A549 (cell line): ENCODE results near the gene POLR3G. TPM values are rescaled to one million over a fixed set of nuclear protein-coding genes. Genes with fewer than 3 reads are reported as not detected.

Source experiments
- BCL3 ChIP-seq: fragments of >200 bp; sonication (Bioruptor Twin); formaldehyde crosslinking; IDR thresholded peaks from 3 replicates; pipeline ENCODE4 v1.6.1; 2016
- CBX2 ChIP-seq: fragments of 200-600 bp; sonication (generic); IDR thresholded peaks from 2 replicates; pipeline ENCODE4 v1.6.1; 2016; ENCODE audit warnings: low read depth, mild to moderate bottlenecking, borderline replicate concordance
- CBX8 ChIP-seq: fragments of 200-600 bp; sonication (generic); IDR thresholded peaks from 2 replicates; pipeline ENCODE4 v1.6.1; 2016
- E2F6 ChIP-seq: IDR thresholded peaks from 2 replicates; pipeline ENCODE4 v1.6.1; 2012; ENCODE audit warnings: low read depth, borderline replicate concordance
- EHF ChIP-seq: fragments of 250-450 bp; sonication (Bioruptor Pico); IDR thresholded peaks from 2 replicates; pipeline ENCODE4 v1.5.0; 2020; ENCODE audit warnings: mild to moderate bottlenecking
- EHMT2 ChIP-seq: fragments of 200-600 bp; sonication (generic); IDR thresholded peaks from 2 replicates; pipeline ENCODE4 v1.6.1; 2016; ENCODE audit warnings: antibody characterized with exemption, low read depth, mild to moderate bottlenecking, moderate library complexity
- EP300 ChIP-seq, 2 experiments: fragments of >200 bp; sonication (Bioruptor Twin); formaldehyde crosslinking; IDR thresholded peaks; 2 replicates in 1 of 2; 3 replicates in 1 of 2; pipeline ENCODE4 v1.6.1; 2016 to 2017
- ESRRA ChIP-seq: fragments of 150-350 bp; IDR thresholded peaks from 2 replicates; pipeline ENCODE4 v1.6.1; 2014; ENCODE audit warnings: mild to moderate bottlenecking, low read length, borderline replicate concordance
- GATA3 ChIP-seq: IDR thresholded peaks from 2 replicates; pipeline ENCODE4 v1.6.1; 2012; ENCODE audit warnings: borderline replicate concordance
- HDAC2 ChIP-seq: fragments of 200-600 bp; sonication (generic); IDR thresholded peaks from 2 replicates; pipeline ENCODE4 v1.6.1; 2016
- HOXA7 ChIP-seq: fragments of 250-450 bp; sonication (Bioruptor Pico); IDR thresholded peaks from 2 replicates; pipeline ENCODE4 v1.5.0; 2020; ENCODE audit warnings: mild to moderate bottlenecking, moderate library complexity
- HOXB13 ChIP-seq: fragments of 250-450 bp; sonication (Bioruptor Pico); IDR thresholded peaks from 2 replicates; pipeline ENCODE4 v1.5.0; 2020; ENCODE audit warnings: low read depth, mild to moderate bottlenecking, moderate library complexity
- JUN ChIP-seq, 2 experiments: fragments of >200 bp; sonication (Bioruptor Twin); formaldehyde crosslinking; IDR thresholded peaks; 2 replicates in 1 of 2; 3 replicates in 1 of 2; pipeline ENCODE4 v1.6.1; 2016 to 2017
- JUNB ChIP-seq: fragments of >200 bp; sonication (Bioruptor Twin); formaldehyde crosslinking; IDR thresholded peaks from 2 replicates; pipeline ENCODE4 v1.6.1; 2016
- KDM1A ChIP-seq: fragments of 200-600 bp; sonication (generic); IDR thresholded peaks from 2 replicates; pipeline ENCODE4 v1.6.1; 2016; ENCODE audit warnings: low read depth, mild to moderate bottlenecking
- KDM5A ChIP-seq: fragments of 200-600 bp; sonication (generic); IDR thresholded peaks from 2 replicates; pipeline ENCODE4 v1.6.1; 2016; ENCODE audit warnings: antibody characterized with exemption, mild to moderate bottlenecking
- MAFK ChIP-seq: fragments of 450-650 bp; IDR thresholded peaks from 2 replicates; pipeline ENCODE4 v1.6.1; 2014; ENCODE audit not compliant: partially characterized antibody
- MAX ChIP-seq: IDR thresholded peaks from 2 replicates; pipeline ENCODE4 v1.6.1; 2012
- NFE2L2 ChIP-seq: fragments of 150-350 bp; conservative IDR thresholded peaks from 2 replicates; pipeline ENCODE4 v1.6.1; 2014; ENCODE audit warnings: low read length
- NPAS2 ChIP-seq: fragments of 250-450 bp; sonication (Bioruptor Pico); IDR thresholded peaks from 2 replicates; pipeline ENCODE4 v1.8.0; 2022; ENCODE audit warnings: mild to moderate bottlenecking, moderate library complexity, borderline replicate concordance
- POLR2AphosphoS2 ChIP-seq: conservative IDR thresholded peaks from 2 replicates; pipeline ENCODE4 v1.6.1; 2012; ENCODE audit warnings: low read length, improper control_type of control experiment, inconsistent platforms
- RCOR1 ChIP-seq: fragments of 150-350 bp; IDR thresholded peaks from 2 replicates; pipeline ENCODE4 v1.6.1; 2014; ENCODE audit warnings: antibody characterized with exemption, low read length, low read depth
- RFX5 ChIP-seq: fragments of 450-650 bp; IDR thresholded peaks from 2 replicates; pipeline ENCODE4 v1.7.1; 2014; ENCODE audit warnings: antibody characterized with exemption, mild to moderate bottlenecking, moderate library complexity
- SMC3 ChIP-seq: fragments of >200 bp; sonication (Bioruptor Twin); formaldehyde crosslinking; IDR thresholded peaks from 3 replicates; pipeline ENCODE4 v1.6.1; 2018; ENCODE audit warnings: inconsistent platforms
- TFCP2L1 ChIP-seq: fragments of 250-450 bp; sonication (Bioruptor Pico); IDR thresholded peaks from 2 replicates; pipeline ENCODE4 v1.5.0; 2021; ENCODE audit warnings: mild to moderate bottlenecking
- ZC3H11A ChIP-seq: fragments of 450-650 bp; IDR thresholded peaks from 2 replicates; pipeline ENCODE4 v1.6.1; 2014; ENCODE audit warnings: antibody characterized with exemption, mild to moderate bottlenecking
- ZNF302 ChIP-seq: fragments of 250-450 bp; sonication (Bioruptor Pico); IDR thresholded peaks from 2 replicates; pipeline ENCODE4 v1.9.0; 2021; ENCODE audit warnings: inconsistent platforms, mild to moderate bottlenecking, moderate library complexity
- polyA plus RNA-seq, 4 experiments: library from polyadenylated mRNA; depleted of rRNA in 3 of 4; stranded (reverse); fragments of >200 nt; fragmentation: RNase III in 1 of 4; extraction: RNeasy Plus Mini Kit Qiagen cat#74134 plus additional on column Dnase treatment in 1 of 4; gene quantifications; 2 replicates in 3 of 4; 3 replicates in 1 of 4; pipeline ENCODE4 v1.2.3, GENCODE V29; 2011 to 2017
- TF ChIP-seq, protein P1 (sequence below): fragments of >200 bp; sonication (Bioruptor Twin); formaldehyde crosslinking; IDR thresholded peaks from 3 replicates; pipeline ENCODE4 v1.5.1; 2016
- TF ChIP-seq, protein P2 (sequence below): fragments of 450-650 bp; IDR thresholded peaks from 2 replicates; pipeline ENCODE4 v1.6.1; 2014; ENCODE audit warnings: antibody characterized with exemption

Gene POLR3G
- polyA plus RNA-seq, 2 of the 4 experiments (the other 2 are of a cell fraction): 11.7 to 22.6 TPM

DNA sequence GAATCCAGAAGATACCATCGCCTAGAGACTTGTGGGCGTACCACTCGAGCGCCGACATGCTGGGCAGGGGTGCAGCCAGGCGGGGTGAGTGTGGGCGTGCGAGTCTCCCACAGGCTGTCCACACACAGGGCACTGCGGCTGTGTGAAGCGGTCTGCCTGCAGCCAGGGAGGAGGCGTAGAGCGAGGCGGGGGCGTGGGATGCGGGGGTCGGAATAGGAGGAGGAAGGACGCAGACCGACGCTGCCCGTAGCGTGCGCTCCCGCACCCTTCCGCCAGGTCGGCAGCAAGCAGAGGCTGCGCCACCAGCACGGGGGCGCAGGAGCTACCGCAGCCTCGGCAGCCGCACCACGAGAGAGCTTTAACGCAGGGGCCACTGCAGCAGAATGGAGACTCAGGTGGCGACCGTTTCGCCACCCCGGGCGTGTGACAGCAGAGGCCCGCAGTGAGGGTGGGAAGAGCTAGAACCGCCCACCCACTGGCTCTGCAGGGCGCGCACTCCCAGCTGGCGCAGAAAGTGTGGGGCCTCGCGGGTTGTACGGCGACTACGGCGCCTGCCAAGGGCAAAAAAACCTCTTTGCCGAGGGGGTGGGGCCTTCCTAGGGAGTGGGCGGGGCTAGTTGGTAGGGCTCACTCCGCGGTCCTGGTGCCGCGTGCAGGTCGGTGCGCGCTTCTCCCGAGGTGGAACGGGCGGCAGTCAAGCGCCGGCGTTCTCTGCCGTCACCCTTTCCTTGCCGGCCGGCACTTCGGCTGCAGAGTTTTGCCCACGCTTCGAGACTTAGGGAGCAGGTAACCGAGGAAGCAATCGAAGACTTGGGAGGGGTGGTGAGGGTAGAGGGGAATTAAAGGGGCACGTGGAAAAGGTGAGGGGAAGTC, at the start of gene POLR3G, which contains the start of gene MBLAC2 (continued):
- TF ChIP-seq ZC3H11A (no peak), GATA3 (no peak), KDM5A (0 out of 2 replicates have a peak, but pooled peaks have one; percentile 8), EHF (CRISPR knock-in tag) (no peak), SMC3 (no peak), HOXA7 (no peak), NFE2L2 (no peak), HOXB13 (CRISPR knock-in tag) (no peak), MAFK (no peak), POLR2AphosphoS2 (no peak), NPAS2 (CRISPR knock-in tag) (no peak), EHMT2 (no peak), E2F6 (peak; percentile 91), MAX (peak; percentile 93), CBX8 (no peak), JUNB (no peak), ZNF302 (no peak), ESRRA (no peak), RCOR1 (no peak), EP300 (IDR thresholded peaks at IDR 0.05) (no peak), CBX2 (no peak), JUN (IDR thresholded peaks at IDR 0.05) (peak; percentile 68 to 94; a peak in 4 of 5 replicates), TFCP2L1 (CRISPR knock-in tag) (no peak), HDAC2 (no peak), RFX5 (0 out of 2 replicates have a peak, but pooled peaks have one; percentile 18), KDM1A (no peak), BCL3 (peak; percentile 83)
- TF ChIP-seq, protein P1, sequence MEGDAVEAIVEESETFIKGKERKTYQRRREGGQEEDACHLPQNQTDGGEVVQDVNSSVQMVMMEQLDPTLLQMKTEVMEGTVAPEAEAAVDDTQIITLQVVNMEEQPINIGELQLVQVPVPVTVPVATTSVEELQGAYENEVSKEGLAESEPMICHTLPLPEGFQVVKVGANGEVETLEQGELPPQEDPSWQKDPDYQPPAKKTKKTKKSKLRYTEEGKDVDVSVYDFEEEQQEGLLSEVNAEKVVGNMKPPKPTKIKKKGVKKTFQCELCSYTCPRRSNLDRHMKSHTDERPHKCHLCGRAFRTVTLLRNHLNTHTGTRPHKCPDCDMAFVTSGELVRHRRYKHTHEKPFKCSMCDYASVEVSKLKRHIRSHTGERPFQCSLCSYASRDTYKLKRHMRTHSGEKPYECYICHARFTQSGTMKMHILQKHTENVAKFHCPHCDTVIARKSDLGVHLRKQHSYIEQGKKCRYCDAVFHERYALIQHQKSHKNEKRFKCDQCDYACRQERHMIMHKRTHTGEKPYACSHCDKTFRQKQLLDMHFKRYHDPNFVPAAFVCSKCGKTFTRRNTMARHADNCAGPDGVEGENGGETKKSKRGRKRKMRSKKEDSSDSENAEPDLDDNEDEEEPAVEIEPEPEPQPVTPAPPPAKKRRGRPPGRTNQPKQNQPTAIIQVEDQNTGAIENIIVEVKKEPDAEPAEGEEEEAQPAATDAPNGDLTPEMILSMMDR: no peak; the same call in 2 of the 3 replicates
- TF ChIP-seq, protein P2, sequence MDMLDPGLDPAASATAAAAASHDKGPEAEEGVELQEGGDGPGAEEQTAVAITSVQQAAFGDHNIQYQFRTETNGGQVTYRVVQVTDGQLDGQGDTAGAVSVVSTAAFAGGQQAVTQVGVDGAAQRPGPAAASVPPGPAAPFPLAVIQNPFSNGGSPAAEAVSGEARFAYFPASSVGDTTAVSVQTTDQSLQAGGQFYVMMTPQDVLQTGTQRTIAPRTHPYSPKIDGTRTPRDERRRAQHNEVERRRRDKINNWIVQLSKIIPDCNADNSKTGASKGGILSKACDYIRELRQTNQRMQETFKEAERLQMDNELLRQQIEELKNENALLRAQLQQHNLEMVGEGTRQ: no peak
